ENCODE results near the gene SPNS3.

SPNS3 gene

GRCh38 chr17:4476511-4477070, 42.9 kb downstream of the SPNS3 start:
- POLR2A ChIA-PET: interaction anchor here (0.7 kb wide), 1 partner anchor 198 kb away, joined by 8 read pairs; no protein-coding TSS in a partner anchor
- no peak overlapping the region for H3K4me3 ChIP-seq (ENCODE audit: low read depth, low read length)
- CTCF ChIA-PET: interaction anchor here (0.6 kb wide), 1 partner anchor 426 kb away, joined by 4 read pairs; the partner anchor contains the start of gene CHRNE

GRCh38 chr17:4477255-4477791, 43.6 kb downstream of the SPNS3 start:
- Histone ChIP-seq H3K9me3 (ENCODE audit: control insufficient read depth, insufficient read depth, low read depth, low read length) (no peaks in the 10 kb centered on the region), H3K36me3 (ENCODE audit: control insufficient read depth in 2 of 2, insufficient read depth in 1 of 2, low read length in 2 of 2) (no peaks in the 10 kb centered on the region), H3K27ac (ENCODE audit: extremely low read depth, low read depth, low read length) (no peak overlapping the region), H3K4me3 (ENCODE audit: low read depth, low read length) (no peak overlapping the region), H3K4me1 (ENCODE audit: control insufficient read depth, insufficient read depth, low read length) (no peaks in the 10 kb centered on the region)
- POLR2A ChIA-PET: interaction anchor here (0.7 kb wide), 1 partner anchor 197 kb away, joined by 8 read pairs; no protein-coding TSS in a partner anchor
- TF ChIP-seq ZNF292 (tag by site-specific recombination; IDR thresholded peaks at IDR 0.05; ENCODE audit: borderline replicate concordance, low read depth) (no peak), ZNF596 (tag by site-specific recombination; IDR thresholded peaks at IDR 0.05) (no peak), ZNF280D (tag by site-specific recombination; IDR thresholded peaks at IDR 0.05) (no peak), ZNF629 (tag by site-specific recombination; IDR thresholded peaks at IDR 0.05) (no peak), CTCF (tag by site-specific recombination; IDR thresholded peaks at IDR 0.05) (no peak), ZBTB8A (tag by site-specific recombination; IDR thresholded peaks at IDR 0.05) (no peak), ZBTB6 (tag by site-specific recombination; IDR thresholded peaks at IDR 0.05) (no peak), ZNF433 (tag by site-specific recombination; IDR thresholded peaks at IDR 0.05; ENCODE audit: low read depth) (no peak), SP7 (tag by site-specific recombination; IDR thresholded peaks at IDR 0.05) (no peak), MYNN (tag by site-specific recombination; IDR thresholded peaks at IDR 0.05; ENCODE audit: borderline replicate concordance) (no peak), TCF7L2 (IDR thresholded peaks at IDR 0.05; ENCODE audit: borderline replicate concordance, low read depth, low read length) (no peak), REPIN1 (tag by site-specific recombination; IDR thresholded peaks at IDR 0.05; ENCODE audit: low read depth) (no peak), TSHZ1 (tag by site-specific recombination; IDR thresholded peaks at IDR 0.05; ENCODE audit: borderline replicate concordance) (no peak), ZNF121 (tag by site-specific recombination; IDR thresholded peaks at IDR 0.05) (no peak), BCL11A (tag by site-specific recombination; IDR thresholded peaks at IDR 0.05; ENCODE audit: low read depth) (no peak), ZNF561 (tag by site-specific recombination; IDR thresholded peaks at IDR 0.05; ENCODE audit: borderline replicate concordance) (no peak), ZNF324 (tag by site-specific recombination; IDR thresholded peaks at IDR 0.05) (no peak)
- CTCF ChIA-PET: no interaction called here

More at GRCh38 chr17:4476511-4477070, 42.9 kb downstream of the SPNS3 start:
- Histone ChIP-seq H3K27ac (ENCODE audit: extremely low read depth, low read depth, low read length) (no peak overlapping the region), H3K4me1 (ENCODE audit: control insufficient read depth, insufficient read depth, low read length) (no peaks in the 10 kb centered on the region), H3K36me3 (ENCODE audit: control insufficient read depth in 2 of 2, insufficient read depth in 1 of 2, low read length in 2 of 2) (no peaks in the 10 kb centered on the region), H3K9me3 (ENCODE audit: control insufficient read depth, insufficient read depth, low read depth, low read length) (no peaks in the 10 kb centered on the region)
- TF ChIP-seq ZNF776 (tag by site-specific recombination; IDR thresholded peaks at IDR 0.05; ENCODE audit: borderline replicate concordance) (no peak), ZNF600 (tag by site-specific recombination; IDR thresholded peaks at IDR 0.05) (0 out of 2 replicates have a peak, but pooled peaks have one; percentile 21)

Data from HEK293 (cell line).